GM18498 (cell line): ENCODE measurements around the gene MBD5.

ENCODE experiments used
- ATAC-seq: cut with Tn5 transposase; IDR thresholded peaks from one replicate; pipeline ENCODE4 v1.9.1; 2021; ENCODE audit warnings: mild to moderate bottlenecking, moderate library complexity; ENCODE audit not compliant: unreplicated experiment

MBD5 gene

DNA sequence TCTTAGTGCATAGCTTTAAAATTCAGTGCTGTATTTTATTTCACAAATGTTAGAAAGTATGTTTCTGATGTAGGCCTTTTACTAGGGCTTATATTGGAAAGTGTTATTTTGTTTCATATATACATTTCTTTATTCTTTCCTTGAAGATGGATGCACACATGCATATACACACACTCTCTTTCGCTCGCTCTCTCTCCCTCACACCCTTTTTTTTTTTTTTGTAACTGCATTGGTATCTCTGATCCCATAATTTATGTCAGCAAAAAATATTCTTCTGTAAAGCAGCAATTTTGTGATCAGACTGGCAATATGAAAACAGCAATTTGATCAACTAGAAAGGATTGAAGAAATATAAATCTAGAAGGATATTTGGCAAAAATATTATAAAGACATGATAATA is 2.0 kb downstream of the MBD5 start:
- ATAC-seq, result no peak

DNA sequence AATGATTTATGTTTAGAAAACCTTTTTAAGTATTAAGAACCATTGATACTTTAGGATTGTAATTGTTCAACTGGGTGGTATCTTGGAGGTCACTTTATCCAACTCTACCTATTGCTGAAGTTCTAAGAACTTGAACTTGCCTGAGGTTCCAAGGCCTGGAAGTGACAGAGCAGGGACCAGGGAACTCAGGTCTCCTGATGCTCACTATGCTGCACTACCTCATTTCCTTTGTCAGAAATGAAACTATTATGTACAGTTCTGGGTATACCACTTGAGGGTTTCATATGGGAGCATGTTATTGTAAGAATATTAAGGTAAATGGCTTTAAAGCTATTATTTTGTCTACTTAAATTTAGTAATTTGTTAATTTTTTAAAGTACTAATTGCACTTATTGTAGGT is 3.0 kb downstream of the MBD5 start:
- ATAC-seq, result peak; percentile 37

GRCh38 chr2:148026573-148026972 is 5.7 kb downstream of the MBD5 start:
- ATAC-seq, result no peak

DNA sequence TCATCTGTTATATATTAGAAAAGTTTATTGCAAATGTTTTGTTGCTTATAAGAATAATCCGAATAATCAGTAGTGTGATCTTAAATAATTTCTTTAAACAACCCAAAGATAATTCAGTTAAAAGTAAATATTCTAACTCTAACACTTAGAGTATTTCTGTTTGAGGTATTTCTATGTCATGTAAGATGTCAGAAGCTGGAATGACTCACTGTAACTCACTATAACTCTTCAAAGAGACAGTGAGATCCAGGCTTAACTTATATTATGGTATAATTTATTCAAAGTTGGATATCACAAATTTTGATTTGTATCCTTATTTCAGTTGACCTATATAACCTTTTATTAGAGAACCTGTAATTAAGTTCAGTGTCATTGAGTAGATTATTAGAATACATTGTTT is 6.9 kb downstream of the MBD5 start:
- no peak for ATAC-seq

GRCh38 chr2:148028781-148029180 is 7.9 kb downstream of the MBD5 start:
- ATAC-seq, result no peak

GRCh38 chr2:148031152-148031551 is 10.3 kb downstream of the MBD5 start:
- ATAC-seq, result no peak

- ATAC-seq, result no peak
Observed at GRCh38 chr2:148032215-148032614, 11.3 kb downstream of the MBD5 start.

GRCh38 chr2:148039783-148040182 is 18.9 kb downstream of the MBD5 start:
- ATAC-seq, result no peak

- ATAC-seq, result peak; percentile 84
Observed at GRCh38 chr2:148042219-148042618, 21.3 kb downstream of the MBD5 start.

DNA sequence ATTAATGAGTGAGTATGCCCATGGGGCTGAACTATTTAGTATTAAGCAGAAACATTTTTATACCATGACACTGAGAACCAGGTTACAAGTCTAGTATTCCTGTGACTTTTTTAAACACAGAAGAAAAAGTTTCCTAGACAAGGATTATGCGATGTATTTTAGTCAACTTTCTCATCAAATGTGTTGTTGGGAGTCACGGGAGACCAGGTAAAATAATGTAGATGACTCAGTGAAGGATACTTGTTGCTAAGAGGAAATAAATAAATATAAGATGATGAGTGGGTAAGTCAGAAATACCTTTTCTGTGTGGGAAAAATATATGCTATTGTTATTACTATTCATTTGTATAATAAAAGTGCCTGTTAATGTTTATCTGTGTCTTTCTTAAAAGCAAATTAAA is 23.4 kb downstream of the MBD5 start:
- no peak for ATAC-seq

GRCh38 chr2:148046802-148047201 is 25.9 kb downstream of the MBD5 start:
- no peak for ATAC-seq

DNA sequence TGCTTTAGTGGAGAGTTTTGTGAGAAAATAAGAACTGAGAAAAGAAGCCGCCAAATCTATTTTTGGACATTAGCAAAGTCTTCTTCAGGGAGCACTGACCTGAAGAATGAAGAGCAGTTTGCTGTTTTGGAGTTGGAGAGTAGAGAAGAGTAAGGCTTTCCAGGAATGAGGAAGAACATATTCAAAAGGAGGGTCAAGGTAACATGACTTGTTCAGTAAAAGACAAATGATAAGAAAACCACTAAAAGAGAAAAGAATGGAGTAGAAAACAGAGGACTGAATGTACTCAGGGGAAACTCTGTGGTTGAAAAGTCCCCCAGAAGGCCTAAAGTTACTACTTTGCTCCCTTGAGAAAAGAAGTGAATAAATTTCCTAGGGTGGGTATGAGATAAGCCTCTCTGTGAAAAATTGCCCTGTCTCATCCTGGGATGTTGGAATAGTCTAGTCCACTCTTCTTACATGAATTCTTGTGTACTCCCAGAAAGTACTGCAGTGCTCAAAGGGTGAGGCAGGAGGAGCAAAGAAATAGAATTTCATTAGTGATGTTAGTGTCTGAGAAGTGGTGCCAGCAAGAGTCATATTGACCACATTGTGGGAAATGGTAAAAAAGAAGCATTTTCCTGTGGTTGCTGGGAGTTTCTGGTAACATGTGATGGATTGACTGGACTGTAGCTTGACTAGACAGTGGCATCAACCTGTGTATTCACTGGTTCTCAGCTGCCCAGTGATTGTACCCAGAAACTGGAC is 27.8 kb downstream of the MBD5 start:
- peak; percentile 69 for ATAC-seq

DNA sequence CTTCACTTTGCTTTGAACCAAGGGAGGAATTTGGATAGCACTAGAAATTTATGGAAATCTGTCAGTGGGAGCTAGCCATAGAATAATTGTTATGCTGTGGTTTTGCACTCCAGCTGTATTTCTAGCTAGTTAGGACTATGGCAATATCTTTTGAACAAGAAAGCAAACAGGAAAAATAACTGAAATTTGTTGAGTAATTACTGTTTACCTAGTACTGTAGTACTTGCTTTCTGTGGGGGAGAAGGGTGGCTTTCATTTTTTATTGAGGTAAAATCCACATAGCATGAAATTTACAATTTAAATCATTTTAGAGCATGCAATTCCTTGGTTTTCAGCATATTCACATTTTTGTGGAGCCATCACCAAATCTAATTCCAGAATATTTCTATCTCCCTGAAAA is 28.4 kb downstream of the MBD5 start:
- peak; percentile 9 for ATAC-seq

- ATAC-seq, result no peak
Observed at GRCh38 chr2:148052687-148053086, 31.8 kb downstream of the MBD5 start.

DNA sequence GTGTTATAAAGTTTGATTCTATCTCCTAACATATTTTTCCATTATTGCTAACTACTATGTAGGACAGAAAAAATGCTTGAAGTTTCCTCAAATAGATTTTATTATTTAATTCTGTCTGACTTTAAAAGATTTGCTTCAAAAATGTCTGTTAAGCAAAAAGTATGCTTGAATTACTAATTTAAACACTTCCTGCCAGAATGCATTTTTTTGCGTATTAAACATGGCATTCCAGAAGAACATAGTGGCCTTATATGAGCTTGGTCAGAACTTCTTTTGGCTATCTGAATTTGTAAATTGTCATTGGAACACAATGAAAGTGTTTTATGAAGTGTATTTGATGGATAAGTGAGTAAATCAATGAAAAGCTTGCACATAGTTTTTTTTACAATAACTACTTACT is 37.8 kb downstream of the MBD5 start:
- no peak for ATAC-seq

DNA sequence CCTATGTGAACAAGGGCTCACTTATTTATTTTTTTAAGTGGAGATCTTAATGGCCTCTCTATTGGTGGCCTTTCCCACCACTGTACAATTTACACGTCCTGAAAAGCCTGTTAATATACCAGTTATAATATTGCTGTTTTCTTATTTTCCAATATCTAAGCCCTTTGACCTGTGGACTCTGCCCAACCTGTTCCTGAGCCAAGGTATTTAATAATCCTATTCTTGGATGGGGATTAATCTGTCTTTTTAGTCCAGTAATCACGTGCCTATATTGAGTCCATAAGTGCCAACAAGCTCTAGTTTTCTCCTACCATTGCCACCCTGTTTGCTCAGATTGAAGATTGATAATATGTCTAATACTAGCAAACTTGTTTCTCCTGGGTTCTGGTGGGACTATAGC is 42.7 kb downstream of the MBD5 start:
- no peak for ATAC-seq

GRCh38 chr2:148065936-148066335 is 45.0 kb downstream of the MBD5 start:
- ATAC-seq, result no peak

DNA sequence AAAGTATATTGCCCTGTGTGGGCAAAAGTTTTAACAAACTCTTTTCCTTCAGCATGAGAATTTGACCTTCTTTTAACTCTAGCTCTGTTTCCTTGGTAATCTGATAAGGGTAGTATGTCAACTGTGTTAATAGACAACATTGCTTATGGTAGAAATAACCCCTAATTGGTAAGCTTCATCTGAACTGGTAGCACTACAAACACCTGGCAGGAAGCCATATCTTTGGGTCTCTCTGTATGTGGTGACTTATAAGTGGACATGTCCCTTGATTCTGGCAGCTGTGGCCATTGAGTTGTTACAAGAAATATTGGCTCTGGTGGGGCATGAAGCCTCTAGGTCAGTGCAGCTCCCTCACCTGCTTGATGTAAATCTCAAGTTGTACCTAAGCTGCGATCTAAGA is 46.9 kb downstream of the MBD5 start:
- no peak for ATAC-seq

GRCh38 chr2:148071351-148071750 is 50.5 kb downstream of the MBD5 start:
- ATAC-seq, result no peak

DNA sequence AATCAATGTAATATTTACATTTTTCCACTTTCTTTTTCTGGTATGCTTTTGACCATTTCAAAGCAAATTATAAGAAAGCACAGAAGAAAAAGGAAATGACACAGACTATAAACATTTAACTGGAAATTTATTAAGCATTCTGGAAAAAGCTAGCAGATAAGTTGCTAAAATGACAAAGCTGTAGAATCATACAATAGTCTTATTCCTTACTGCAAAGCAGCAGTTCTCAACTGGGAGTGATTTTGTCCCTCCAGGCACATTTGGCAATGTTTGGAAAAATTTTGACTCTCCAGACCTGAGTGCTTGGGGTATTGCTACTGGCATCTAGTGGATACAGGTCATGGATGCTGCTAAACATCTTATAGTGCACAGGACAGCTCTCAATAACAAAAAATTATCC is 75.1 kb downstream of the MBD5 start:
- no peak for ATAC-seq

DNA sequence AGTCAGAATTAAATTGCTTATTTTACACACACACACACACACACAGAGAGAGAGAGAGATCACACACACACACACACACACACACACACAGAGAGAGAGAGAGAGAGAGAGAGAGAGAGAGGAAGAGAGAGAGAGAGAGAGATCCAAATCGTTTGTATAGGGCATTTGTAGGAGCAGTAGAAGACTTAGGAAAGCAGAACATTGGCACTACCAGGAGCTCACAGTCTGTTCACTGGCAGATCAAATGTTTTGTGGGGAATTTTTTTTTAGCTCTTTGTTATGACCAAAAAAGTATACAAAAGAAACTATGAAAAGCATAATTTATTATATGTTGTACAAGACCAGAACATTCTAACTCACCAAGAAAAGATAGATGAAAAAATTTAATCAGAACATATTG is 81.8 kb downstream of the MBD5 start:
- no peak for ATAC-seq

- ATAC-seq, result no peak
Observed at GRCh38 chr2:148103946-148104345, 83.1 kb downstream of the MBD5 start.

GRCh38 chr2:148106331-148106730 is 85.4 kb downstream of the MBD5 start:
- no peak for ATAC-seq
